CMK (cell line): ENCODE measurements around the gene ITGAX.

ENCODE experiments used
- DNase-seq: peaks from one replicate; pipeline ENCODE4 v3.0.0-alpha.2; 2010; ENCODE audit warnings: low read depth

ITGAX gene

GRCh38 chr16:31373235-31373634 is 18.3 kb downstream of the ITGAX start:
- no peak for DNase-seq

- no peak for DNase-seq
Observed at GRCh38 chr16:31375231-31375630, 20.3 kb downstream of the ITGAX start.

DNA sequence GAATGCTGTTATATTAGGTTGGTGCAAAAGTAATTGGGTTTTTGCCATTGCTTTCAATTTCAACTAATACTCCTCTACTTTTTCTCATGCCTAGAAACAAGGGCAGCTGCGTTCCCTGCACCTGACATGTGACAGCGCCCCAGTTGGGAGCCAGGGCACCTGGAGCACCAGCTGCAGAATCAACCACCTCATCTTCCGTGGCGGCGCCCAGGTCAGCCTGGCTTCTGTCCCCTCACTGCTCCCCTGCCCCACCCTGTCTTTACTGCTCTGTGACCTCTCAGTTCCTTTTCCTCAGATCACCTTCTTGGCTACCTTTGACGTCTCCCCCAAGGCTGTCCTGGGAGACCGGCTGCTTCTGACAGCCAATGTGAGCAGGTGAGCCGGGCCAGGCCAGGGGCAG is 21.7 kb downstream of the ITGAX start:
- no peak for DNase-seq

DNA sequence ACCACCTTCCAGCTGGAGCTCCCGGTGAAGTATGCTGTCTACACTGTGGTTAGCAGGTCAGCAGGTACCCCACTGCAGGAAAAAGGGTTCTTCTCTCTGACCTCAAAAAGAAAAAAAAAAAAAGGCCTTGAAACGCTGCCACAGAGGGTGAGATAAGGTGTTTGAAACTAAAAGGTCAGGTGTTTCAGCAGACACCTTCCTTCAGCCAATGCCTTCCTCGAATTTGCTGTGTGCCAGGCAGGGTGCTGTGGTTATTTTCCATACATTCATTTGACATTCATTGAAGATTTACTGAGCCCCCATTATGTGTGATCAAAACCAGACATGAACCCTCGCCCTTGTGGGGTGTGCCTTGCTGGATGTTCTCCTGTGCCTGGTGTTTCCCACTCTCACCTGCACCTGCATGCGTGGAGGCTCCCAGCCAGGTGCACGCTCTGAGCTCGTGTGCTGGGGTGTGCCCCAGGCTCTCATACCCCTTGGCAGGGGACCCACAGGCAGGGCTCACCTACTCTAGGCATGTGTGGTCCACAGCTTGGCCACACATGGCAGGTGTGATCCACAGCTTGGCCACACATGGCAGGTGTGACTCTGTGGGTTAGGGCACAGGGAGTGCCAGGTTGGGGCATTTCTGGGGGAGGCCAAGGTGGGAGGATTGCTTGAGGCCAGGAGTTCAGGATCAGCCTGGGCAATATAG is 22.4 kb downstream of the ITGAX start:
- DNase-seq: no peak

GRCh38 chr16:31380201-31380600 is 25.2 kb downstream of the ITGAX start:
- no peak for DNase-seq

DNA sequence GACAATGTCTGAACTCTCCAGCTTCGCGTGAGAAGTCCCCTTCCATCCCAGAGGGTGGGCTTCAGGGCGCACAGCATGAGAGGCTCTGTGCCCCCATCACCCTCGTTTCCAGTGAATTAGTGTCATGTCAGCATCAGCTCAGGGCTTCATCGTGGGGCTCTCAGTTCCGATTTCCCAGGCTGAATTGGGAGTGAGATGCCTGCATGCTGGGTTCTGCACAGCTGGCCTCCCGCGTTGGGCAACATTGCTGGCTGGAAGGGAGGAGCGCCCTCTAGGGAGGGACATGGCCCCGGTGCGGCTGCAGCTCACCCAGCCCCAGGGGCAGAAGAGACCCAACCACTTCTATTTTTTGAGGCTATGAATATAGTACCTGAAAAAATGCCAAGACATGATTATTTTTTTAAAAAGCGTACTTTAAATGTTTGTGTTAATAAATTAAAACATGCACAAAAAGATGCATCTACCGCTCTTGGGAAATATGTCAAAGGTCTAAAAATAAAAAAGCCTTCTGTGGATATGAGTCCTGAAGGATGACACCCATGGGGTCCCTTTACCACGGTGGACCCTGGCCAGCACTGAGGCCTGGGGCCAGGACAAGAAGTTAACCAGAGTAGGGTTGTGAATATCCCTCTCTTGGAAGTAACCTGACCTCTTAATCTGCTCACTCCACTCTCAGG is 27.6 kb downstream of the ITGAX start:
- peak; percentile 54 for DNase-seq

DNA sequence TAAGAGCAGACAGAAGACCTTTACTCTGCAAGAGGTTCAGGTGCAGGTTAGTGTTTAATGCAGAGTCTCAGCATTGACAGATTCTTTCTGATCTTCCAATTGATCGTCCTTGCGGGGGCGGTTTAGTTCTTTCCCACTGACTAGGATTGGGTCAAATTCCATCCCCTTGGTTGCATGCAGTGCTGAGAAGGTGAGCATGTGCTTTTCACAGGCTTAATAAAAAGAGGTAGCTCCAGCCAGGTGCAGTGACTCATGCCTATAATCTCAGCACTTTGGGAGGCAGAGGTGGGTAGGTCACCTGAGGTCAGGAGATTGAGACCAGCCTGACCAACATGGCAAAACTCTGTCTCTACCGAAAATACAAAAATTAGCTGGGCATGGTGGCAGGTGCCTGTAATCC is 30.7 kb downstream of the ITGAX start:
- no peak for DNase-seq

DNA sequence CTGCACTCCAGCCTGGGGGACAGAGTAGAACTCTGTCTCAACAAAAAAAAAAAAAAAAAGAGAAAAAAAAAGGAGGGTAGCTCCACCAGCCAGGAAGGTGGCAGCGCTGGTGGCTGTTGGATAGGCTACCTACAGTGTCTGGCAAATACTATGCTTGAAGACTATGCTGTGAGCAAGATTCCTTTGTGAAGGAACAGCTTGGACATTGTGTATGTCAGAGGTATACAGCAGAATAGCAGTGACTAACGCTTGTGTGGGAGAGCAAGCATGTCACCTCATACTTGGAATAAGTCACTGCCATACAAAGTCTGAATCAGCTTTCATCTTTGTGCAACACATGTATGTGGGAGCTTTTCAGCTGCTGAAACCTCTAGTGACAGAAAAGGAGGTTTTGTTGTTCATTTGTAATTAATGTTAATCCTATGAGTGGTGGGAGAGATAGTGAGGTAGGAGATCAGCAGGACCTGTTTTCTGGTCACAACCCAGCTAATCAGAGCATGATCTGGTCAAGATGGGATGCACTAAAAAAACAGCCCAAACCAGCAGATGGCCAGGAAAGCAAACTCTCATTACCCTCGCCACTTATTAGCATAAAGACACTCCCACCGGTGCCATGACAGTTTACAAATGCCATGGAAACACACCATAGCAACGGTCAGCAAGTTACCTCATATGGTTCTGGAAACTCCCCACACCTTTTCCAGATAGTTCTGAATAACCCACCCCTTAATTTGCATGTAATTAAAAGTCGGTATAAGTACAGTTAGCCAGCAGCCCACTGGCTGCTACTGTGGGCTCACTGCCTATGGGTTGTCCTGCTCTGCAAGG is 31.4 kb downstream of the ITGAX start:
- DNase-seq: no peak

DNA sequence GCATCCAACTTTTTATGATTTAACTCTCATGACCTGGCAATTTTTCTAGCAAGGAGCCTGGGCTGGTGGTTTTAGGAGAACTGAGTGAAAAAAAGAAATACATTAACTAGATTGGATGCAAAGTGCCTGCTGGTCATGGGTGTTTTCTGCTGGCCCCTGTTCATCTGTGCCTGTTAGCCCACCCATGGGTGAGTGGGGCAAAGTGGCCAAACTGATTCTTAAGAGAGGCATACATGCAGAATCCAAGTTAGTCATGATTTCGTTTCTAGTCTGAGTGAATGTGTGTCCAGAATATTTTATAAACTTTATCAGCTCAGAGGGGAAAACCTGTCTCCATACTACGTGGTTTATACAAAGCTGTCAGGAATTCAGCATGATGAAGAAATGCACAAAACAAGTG is 33.6 kb downstream of the ITGAX start:
- DNase-seq: no peak

GRCh38 chr16:31390504-31391041 is 35.6 kb downstream of the ITGAX start:
- no peak for DNase-seq

GRCh38 chr16:31393056-31393455 is 38.1 kb downstream of the ITGAX start, which contains the start of gene ITGAD:
TSS of gene ITGAD (plus strand) at chr16:31393335. CDS start at chr16:31393361, 26 bp downstream.
- DNase-seq: no peak

GRCh38 chr16:31395647-31396046 is 40.7 kb downstream of the ITGAX start:
- DNase-seq: no peak

DNA sequence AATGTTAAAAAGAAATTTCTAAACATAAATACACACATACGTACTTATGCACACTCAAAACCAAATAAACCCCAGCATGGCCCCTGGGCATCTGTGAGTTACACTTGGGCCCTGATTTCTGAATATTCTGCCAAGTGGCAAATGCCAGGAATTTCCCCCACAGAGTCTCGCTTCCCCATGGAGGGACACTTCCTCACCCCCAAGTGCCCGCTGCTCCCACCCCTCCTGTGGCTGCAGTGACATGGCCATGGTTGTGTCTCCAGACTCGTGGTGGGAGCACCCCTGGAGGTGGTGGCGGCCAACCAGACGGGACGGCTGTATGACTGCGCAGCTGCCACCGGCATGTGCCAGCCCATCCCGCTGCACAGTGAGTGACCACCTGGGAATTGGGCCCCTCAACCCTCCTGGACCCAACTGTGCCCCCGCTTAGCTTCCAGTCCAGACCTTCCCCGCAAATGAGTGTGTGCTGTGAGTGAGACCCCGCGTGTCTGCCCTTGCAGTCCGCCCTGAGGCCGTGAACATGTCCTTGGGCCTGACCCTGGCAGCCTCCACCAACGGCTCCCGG is 42.2 kb downstream of the ITGAX start:
- no peak for DNase-seq

GRCh38 chr16:31397701-31398100 is 42.7 kb downstream of the ITGAX start:
- no peak for DNase-seq

DNA sequence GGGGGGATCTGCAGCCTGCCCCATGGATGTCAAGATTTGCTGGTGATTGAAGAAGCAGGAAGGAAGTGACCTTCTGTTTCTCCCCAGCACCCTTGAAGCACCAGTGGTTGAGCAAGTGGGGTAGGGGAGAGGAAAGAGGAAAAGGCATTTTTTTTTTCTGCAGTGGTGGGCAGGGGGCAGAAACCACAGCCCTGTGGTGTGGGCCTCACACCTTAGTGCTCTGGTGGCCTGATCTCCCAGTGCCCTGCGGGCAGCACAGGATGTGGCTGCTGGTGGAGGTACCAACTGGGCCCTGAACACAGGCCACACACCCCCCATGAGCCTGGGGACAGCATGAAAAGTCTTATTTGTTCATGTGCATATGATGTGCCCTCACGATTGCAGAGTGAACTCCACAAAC is 45.2 kb downstream of the ITGAX start:
- DNase-seq: no peak

DNA sequence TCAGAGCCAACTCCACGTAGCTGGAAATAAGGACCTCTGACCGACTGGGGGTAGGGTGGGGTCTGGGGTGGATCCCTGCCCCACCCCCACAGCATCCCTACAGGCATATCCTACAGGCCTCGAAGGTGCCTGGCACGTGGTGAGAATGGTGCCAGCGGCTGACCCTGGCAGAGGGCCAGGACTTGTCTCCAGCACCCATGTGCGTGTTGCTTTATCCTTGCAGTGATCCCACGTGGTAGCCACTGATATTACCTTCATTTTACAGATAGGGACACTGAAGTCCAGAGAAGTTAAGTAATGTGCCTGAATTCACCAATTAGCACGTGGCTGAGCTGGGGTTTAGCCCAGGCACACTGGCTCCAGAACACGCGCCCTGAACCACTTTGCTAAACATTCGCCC is 46.5 kb downstream of the ITGAX start:
- no peak for DNase-seq

- no peak for DNase-seq
Observed at GRCh38 chr16:31402687-31403086, 47.7 kb downstream of the ITGAX start.

DNA sequence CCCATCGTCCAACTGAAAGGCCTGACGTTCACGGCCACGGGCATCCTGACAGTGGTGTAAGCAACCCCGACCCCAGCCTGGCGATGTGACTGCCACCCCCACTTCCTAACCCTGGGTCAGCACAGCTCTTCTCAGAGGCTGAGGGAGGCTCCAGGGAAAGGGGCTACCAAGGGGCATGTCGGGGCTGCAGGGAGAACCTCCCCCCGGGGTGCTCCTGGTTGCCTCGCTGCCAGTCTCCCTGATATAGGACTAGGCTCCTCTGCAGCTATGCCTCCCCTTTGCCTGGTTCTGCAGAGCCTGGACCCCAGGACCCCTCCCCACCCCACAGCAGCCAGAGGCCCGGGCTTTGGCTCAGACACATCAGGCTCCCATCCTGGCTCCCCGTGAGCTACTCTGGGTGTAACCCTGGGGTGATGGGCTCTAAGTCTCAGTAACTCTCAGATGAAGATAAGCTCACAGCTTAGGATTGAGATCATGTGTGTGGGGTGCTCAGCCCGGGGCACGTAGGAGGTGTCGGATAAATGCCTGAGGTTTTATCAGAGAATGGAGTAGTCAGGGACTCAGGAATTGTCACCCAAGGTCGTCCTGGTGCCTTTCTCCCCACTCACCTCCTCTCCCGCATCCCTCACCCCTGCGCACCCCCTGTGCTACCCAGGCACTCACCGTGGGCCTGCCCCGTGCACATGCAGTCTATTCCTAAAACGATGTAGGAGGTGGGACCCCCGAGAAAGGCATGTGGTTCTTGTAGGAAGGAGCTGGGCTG is 48.8 kb downstream of the ITGAX start:
- no peak for DNase-seq

- DNase-seq: peak; percentile 58
Observed at GRCh38 chr16:31404353-31405064, 49.5 kb downstream of the ITGAX start.

GRCh38 chr16:31407406-31407805 is 52.4 kb downstream of the ITGAX start:
- DNase-seq: no peak

- no peak for DNase-seq
Observed at GRCh38 chr16:31409433-31409832, 54.5 kb downstream of the ITGAX start.
